ENCODE results near the gene SAMD11.
A peak's percentile ranks its signal among the peaks of the same experiment; 100 is the strongest.
"Not testable (repeated sequence)": the region's sequence is repeated elsewhere in the genome, so short reads cannot be mapped to it uniquely, and the experiment has no call there.

The SAMD11 gene

GRCh38 chr1:974687-975328 lies 51.1 kb downstream of the SAMD11 start:
- DNase-seq (ENCODE audit: low read depth, low spot score) = no peak

GRCh38 chr1:975365-975764 lies 51.6 kb downstream of the SAMD11 start:
- DNase-seq (ENCODE audit: low read depth, low spot score) = no peak

- DNase-seq (ENCODE audit: low read depth, low spot score) = peak; percentile 92
Measured at GRCh38 chr1:975896-976683, 52.4 kb downstream of the SAMD11 start.

DNA sequence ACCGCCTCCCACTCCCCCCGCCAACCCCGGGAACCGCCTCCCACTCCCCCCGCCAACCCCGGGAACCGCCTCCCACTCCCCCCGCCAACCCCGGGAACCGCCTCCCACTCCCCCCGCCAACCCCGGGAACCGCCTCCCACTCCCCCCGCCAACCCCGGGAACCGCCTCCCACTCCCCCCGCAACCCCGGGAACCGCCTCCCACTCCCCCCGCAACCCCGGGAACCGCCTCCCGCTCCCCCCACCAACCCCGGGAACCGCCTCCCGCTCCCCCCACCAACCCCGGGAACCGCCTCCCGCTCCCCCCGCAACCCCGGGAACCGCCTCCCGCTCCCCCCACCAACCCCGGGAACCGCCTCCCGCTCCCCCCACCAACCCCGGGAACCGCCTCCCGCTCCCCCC lies 53.1 kb downstream of the SAMD11 start:
- not testable (repeated sequence) for DNase-seq (ENCODE audit: low read depth, low spot score)

GRCh38 chr1:978069-978834 lies 54.5 kb downstream of the SAMD11 start:
- DNase-seq (ENCODE audit: low read depth, low spot score) = no peak

- no peak for DNase-seq (ENCODE audit: low read depth, low spot score)
Measured at GRCh38 chr1:978835-979743, 55.4 kb downstream of the SAMD11 start.

DNA sequence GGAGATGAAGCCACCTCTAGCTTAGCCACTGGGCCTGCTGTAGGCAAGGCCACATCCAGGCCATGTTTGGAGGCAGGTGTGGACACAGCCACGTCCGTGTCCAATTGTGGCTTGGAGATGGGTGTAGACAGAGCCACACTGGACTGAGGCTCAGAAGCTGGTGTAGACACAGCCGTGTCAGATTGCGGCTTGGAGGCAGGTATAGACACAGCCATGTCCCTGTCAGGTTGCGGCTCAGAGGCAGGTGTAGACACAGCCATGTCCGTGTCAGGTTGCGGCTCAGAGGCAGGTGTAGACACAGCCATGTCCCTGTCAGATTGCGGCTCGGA lies 56.0 kb downstream of the SAMD11 start:
- no peak for DNase-seq (ENCODE audit: low read depth, low spot score)

DNA sequence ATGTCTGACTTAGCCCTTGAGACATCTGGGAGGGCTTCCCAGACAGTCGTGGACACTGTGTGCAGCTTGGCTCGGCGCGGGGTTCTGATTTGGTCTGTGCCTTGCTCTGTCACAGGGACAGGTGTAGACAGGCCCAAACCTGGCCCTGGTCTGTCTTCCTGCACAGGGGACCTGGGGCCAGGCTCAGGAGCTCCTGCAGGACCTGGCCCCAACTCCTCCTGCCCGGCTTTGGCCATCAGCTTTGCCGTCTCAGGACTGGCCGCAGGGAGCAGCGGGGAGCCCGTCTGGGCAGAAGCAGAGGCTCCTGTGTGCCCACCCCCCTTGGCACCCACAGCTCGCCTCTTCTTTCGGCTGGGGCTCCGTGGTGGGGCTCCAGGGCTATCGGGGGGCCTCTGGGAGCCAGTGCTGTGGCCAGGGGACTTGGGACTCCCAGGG lies 56.4 kb downstream of the SAMD11 start:
- no peak for DNase-seq (ENCODE audit: low read depth, low spot score)

- no peak for DNase-seq (ENCODE audit: low read depth, low spot score)
Measured at GRCh38 chr1:980602-981395, 57.1 kb downstream of the SAMD11 start.

DNA sequence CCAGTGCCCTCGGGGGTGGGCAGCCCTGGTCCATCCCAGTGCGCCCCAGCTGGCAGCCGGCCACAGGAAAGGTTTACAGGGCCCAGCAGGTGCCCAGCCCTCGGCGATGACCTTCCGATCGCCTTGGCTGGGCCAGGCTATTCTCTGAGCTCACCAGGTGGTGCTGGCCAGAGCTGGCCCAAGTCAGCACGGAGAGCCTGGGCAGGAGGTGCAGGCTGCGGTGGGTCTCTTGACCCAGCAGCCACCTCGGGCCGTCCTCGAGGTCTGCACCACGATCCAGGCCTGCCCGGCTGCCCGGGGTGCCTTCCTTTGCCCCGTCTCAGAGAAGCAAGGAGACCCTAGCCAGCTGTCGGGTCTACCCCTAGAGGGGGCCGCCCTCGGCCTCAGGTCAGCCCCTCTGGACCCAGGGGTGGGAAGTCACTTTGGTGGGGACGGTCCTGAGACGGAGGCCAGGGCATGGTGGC lies 57.8 kb downstream of the SAMD11 start:
- DNase-seq (ENCODE audit: low read depth, low spot score) = no peak

- no peak for DNase-seq (ENCODE audit: low read depth, low spot score)
Measured at GRCh38 chr1:981955-982558, 58.3 kb downstream of the SAMD11 start, which contains the start of gene PERM1. Gene PERM1, minus strand, starts transcription at chr1:982093. Its CDS starts 1,064 bp downstream, at chr1:981029.

GRCh38 chr1:982765-983436 lies 59.2 kb downstream of the SAMD11 start:
- DNase-seq (ENCODE audit: low read depth, low spot score) = no peak

- DNase-seq (ENCODE audit: low read depth, low spot score) = no peak
Measured at GRCh38 chr1:983798-984475, 60.2 kb downstream of the SAMD11 start.

GRCh38 chr1:984476-984814 lies 60.7 kb downstream of the SAMD11 start:
- no peak for DNase-seq (ENCODE audit: low read depth, low spot score)

DNA sequence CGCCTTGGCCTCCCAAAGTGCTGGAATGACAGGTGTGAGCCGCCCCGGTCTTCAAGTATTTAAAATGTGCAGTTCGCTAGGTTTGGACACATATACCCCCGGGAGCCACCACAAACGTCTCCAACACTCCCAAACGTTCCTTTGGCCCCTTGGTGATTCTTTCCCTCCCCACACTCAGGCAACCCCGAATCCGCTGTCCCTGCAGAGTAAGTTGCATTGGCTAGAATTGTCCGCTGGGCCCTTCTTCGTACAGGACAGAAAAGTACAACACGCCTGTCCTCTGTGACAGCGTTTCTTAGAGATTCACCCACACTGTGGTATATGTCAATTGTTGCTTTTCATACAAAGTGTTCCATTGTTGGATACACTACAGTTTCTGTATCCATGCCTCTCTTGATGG lies 61.4 kb downstream of the SAMD11 start:
- no peak for DNase-seq (ENCODE audit: low read depth, low spot score)

DNA sequence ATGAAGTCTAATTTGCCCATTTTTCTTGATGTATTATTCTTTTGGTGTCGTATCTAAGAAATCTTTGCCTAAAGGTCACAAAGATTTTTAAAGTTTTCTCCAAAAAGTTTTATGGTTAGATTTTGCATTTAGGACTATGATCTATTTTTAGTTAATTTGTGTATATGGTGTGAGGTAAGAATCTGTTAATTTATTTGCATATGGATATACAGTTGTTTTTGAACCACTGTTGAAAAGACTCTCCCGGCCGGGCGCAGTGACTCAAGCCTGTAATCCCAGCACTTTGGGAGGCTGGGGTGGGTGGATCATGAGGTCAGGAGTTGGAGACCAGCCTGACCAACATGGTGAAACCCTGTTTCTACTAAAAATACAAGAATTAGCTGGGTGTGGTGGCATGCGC lies 64.3 kb downstream of the SAMD11 start:
- not testable (repeated sequence) for DNase-seq (ENCODE audit: low read depth, low spot score)

DNA sequence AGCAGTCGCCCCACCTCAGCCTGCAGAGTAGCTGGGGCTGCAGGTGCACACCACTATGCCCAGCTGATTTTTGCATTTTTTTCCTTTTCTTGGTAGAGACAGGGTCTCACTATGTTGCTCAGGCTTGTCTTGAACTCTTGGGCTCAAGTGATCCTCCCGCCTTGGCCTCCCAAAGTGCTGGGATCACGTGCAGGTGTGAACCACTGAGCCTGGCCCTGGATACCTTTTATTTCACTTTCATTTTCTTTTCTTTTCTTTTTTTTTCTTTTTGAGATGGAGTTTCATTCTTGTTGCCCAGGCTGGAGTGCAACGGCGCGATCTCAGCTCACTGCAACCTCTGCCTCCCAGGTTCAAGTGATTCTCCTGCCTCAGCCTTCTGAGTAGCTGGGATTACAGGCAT lies 67.6 kb downstream of the SAMD11 start:
- not testable (repeated sequence) for DNase-seq (ENCODE audit: low read depth, low spot score)

GRCh38 chr1:991895-992294 lies 68.2 kb downstream of the SAMD11 start:
- DNase-seq (ENCODE audit: low read depth, low spot score) = no peak

DNA sequence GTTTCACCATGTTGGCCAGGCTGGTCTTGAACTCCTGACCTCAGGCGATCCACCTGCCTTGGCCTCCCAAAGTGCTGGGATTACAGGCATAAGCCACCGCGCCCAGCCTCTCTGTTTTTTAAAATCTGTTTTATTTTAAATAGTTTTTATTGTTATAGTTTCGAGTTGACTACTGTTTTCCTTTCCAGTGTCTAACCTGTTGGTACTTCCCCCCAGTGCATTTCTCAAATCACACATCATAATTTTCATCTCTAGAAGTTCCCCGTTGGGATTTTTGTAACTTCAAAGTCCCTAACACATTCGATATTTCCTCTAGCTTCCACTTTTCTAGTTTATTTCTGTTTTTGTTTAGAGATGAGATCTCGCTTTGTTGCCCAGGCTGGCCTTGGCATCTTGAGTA lies 68.6 kb downstream of the SAMD11 start:
- no peak for DNase-seq (ENCODE audit: low read depth, low spot score)
